ENCODE data around the gene STX5.
A peak's percentile ranks its signal among the peaks of the same experiment; 100 is the strongest.

STX5 gene

DNA sequence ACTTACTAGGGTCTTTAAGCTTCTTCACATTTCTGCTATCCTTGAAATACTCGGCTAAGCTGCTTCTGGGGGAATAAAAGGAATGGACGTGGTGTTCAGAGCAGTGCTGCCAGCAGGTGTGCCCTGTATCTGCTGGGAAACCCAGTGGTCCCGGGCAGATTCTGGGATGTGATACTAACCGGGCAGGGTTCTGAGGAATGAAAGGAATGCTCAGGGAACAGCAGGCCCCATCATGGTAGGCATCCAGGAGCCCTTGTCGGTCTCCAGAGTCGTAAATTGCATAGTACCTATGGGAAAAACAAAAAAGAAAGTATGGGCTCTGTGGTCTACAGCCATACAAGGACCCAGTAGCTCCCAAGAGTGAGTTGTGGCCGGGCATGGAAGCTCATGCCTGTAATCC is 35.6 kb downstream of the STX5 start:
- H3K36me3 ChIP-seq (ENCODE audit: insufficient read depth, low read length): peaks cover 80% of the 10 kb centered on the region

DNA sequence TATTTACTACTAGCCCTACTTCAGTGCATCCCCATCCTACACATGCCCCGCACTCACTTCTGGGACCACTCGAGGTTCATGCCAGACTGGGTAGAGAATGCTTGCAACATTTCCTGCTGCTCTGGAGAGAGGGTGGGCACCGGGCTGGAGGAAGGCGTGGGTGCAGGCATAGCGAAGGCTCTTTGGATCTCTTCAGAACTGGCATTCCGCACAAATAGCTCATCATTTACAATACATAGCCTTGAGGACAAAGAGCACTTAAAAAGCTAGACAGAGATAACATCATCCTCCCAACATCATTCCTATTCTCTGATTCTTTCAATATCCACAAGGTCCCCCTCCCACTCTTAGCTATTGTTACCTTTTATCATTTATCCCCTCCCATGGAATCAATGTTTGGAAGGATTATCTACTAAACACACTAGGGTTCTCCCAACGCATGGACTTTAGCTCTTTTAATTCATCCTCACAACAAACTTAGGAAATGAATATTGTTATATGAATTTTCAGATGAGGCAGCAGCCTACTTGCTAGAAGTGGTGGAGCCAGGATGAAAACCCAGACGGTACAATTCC is 37.6 kb downstream of the STX5 start:
- no peak for DNase-seq (ENCODE audit: low read depth, low spot score)
- H3K27ac ChIP-seq: no peak overlapping the region

More for the DNA sequence above, 35.6 kb downstream of the STX5 start:
- H3K4me3 ChIP-seq: no peak overlapping the region
- no peak overlapping the region for H3K9ac ChIP-seq (ENCODE audit: insufficient read length)
- H3K27ac ChIP-seq: no peak overlapping the region
- no peaks in the 10 kb centered on the region for H3K9me3 ChIP-seq (ENCODE audit: low read depth, low read length)
- DNase-seq (ENCODE audit: low read depth, low spot score): no peak
- TF ChIP-seq FOXP2 (optimal IDR thresholded peaks at IDR 0.05; ENCODE audit: control extremely low read depth, extremely low read length, insufficient read depth): no peak
- no peak for TF ChIP-seq POLR2AphosphoS5 (IDR thresholded peaks at IDR 0.05; ENCODE audit: borderline replicate concordance, low read depth, low read length)
- TF ChIP-seq EZH2 (IDR thresholded peaks at IDR 0.05): no peak

DNA sequence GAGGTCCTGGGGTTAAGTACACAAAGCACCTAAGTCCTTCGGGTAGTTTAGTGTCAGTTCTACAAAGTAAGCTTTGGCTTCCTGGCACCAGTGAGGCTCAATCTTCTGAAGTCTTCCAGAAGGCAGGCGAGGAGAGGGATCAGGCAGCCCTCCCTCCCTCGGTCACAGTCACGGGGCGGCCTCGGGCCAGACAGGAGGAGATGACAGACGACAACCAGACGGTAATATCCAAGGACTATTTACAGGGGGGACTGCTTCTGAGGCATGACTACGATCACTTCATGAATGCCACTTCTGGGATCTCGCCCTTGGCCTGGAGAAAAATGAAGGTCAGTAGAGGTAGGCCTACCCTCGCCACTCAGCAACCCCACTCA is 39.7 kb downstream of the STX5 start:
- Histone ChIP-seq H3K9ac (ENCODE audit: insufficient read length) (peak overlapping the region; percentile 24), H3K27ac (peak overlapping the region; percentile 87), H3K9me3 (ENCODE audit: low read depth, low read length) (no peaks in the 10 kb centered on the region), H3K4me3 (peak overlapping the region; percentile 84), H3K36me3 (ENCODE audit: insufficient read depth, low read length) (peaks cover 64% of the 10 kb centered on the region)
- no peak for DNase-seq (ENCODE audit: low read depth, low spot score)
- TF ChIP-seq POLR2AphosphoS5 (IDR thresholded peaks at IDR 0.05; ENCODE audit: borderline replicate concordance, low read depth, low read length) (no peak), FOXP2 (optimal IDR thresholded peaks at IDR 0.05; ENCODE audit: control extremely low read depth, extremely low read length, insufficient read depth) (no peak), EZH2 (IDR thresholded peaks at IDR 0.05) (no peak)

More for the DNA sequence above, 37.6 kb downstream of the STX5 start:
- no peak overlapping the region for H3K4me3 ChIP-seq
- TF ChIP-seq EZH2 (IDR thresholded peaks at IDR 0.05) (no peak), POLR2AphosphoS5 (IDR thresholded peaks at IDR 0.05; ENCODE audit: borderline replicate concordance, low read depth, low read length) (no peak), FOXP2 (optimal IDR thresholded peaks at IDR 0.05; ENCODE audit: control extremely low read depth, extremely low read length, insufficient read depth) (no peak)
- no peaks in the 10 kb centered on the region for H3K9me3 ChIP-seq (ENCODE audit: low read depth, low read length)
- no peak overlapping the region for H3K9ac ChIP-seq (ENCODE audit: insufficient read length)
- H3K36me3 ChIP-seq (ENCODE audit: insufficient read depth, low read length): peaks cover 79% of the 10 kb centered on the region

DNA sequence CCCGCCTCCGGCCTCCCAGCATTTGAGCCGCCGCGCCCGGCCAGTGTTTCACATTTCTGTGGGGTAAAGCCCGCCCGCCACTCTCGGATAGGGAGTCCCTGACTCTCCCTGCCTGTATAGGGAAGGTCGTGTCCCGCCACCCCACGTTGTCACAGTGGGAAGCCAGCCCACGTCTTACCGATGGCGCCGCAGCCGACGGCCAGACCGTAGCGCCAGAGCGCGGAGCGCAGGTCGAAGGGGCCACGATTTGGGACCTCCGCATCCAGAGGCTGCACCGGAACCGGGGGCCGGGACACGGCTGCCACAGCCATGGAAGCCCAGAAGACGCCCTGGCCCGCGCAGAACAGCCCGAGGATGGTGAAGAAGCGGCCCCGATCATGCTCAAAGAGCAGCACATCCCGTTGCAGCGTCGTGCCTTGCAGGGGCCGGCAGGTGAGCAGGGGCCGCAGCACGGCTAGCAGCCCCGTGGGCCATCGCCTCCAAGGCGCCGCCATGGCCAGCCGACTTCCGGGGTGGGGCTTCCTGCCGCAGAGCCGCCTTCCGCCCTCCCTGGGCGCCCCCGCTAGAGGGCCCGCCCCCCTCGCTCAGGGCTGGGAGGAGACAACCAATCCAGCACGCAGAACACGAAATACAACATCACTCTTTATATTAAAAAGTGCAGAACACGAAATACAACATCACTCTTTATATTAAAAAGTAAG is 40.2 kb downstream of the STX5 start, which contains the start of gene TMEM223:
Gene TMEM223, minus strand, starts transcription at position 506 of the 701 bp plus-strand sequence. Its CDS starts 12 bp downstream, at position 494.
- H3K9me3 ChIP-seq (ENCODE audit: low read depth, low read length): no peaks in the 10 kb centered on the region
- H3K27ac ChIP-seq: peak within 1 kb of the TSS; percentile 87
- TF ChIP-seq POLR2AphosphoS5 (IDR thresholded peaks at IDR 0.05; ENCODE audit: borderline replicate concordance, low read depth, low read length): peak; percentile 96
- no peak for TF ChIP-seq EZH2 (IDR thresholded peaks at IDR 0.05)
- no peak for TF ChIP-seq FOXP2 (optimal IDR thresholded peaks at IDR 0.05; ENCODE audit: control extremely low read depth, extremely low read length, insufficient read depth)
- H3K4me3 ChIP-seq: peak within 1 kb of the TSS; percentile 84
- H3K9ac ChIP-seq (ENCODE audit: insufficient read length): peak within 1 kb of the TSS; percentile 91
- H3K36me3 ChIP-seq (ENCODE audit: insufficient read depth, low read length): peaks cover 59% of the 10 kb centered on the region
- DNase-seq (ENCODE audit: low read depth, low spot score): no peak

DNA sequence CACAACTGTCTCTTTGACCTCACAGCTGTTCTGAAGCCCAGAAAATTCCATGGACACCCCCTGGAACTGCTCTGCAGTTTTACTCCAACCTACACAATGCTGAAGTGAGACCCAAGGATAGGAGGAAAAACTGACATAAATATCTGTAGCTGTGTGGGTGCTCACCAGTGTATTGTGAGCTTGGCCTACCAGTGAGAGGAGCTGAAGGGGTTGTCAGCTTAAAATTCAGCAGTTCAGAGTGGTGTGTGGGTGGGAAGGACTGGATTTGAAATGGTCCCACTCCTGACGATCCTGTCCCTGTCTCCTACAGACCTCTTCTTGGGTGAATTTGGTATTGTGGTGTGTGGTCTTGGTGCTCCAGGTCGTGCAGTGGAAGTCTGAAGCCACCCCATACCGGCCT is 42.3 kb downstream of the STX5 start:
- DNase-seq (ENCODE audit: low read depth, low spot score): no peak
- no peak overlapping the region for H3K4me3 ChIP-seq
- no peak overlapping the region for H3K9ac ChIP-seq (ENCODE audit: insufficient read length)
- no peak for TF ChIP-seq POLR2AphosphoS5 (IDR thresholded peaks at IDR 0.05; ENCODE audit: borderline replicate concordance, low read depth, low read length)
- no peak for TF ChIP-seq FOXP2 (optimal IDR thresholded peaks at IDR 0.05; ENCODE audit: control extremely low read depth, extremely low read length, insufficient read depth)
- no peak for TF ChIP-seq EZH2 (IDR thresholded peaks at IDR 0.05)
- peak overlapping the region; percentile 40; the same call in 1 of the 2 replicates for H3K27ac ChIP-seq
- H3K36me3 ChIP-seq (ENCODE audit: insufficient read depth, low read length): peaks cover 47% of the 10 kb centered on the region
- H3K9me3 ChIP-seq (ENCODE audit: low read depth, low read length): no peaks in the 10 kb centered on the region

DNA sequence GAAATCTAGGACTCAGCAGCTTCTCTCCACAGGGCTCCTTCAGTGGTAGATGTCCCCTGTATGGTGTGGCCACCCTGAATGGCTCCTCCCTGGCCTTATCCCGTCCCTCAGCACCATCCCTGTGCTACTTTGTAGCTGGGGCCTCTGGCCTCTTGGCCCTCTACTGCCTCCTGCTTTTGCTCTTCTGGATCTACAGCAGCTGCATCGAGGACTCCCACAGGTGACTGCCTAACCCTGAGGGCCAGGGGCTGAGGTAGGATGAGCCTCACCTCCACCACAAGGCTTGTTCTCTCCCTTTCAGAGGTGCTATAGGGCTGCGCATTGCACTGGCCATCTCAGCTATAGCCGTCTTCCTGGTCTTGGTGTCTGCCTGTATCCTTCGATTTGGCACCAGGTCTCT is 42.9 kb downstream of the STX5 start:
- TF ChIP-seq EZH2 (IDR thresholded peaks at IDR 0.05) (no peak), POLR2AphosphoS5 (IDR thresholded peaks at IDR 0.05; ENCODE audit: borderline replicate concordance, low read depth, low read length) (no peak), FOXP2 (optimal IDR thresholded peaks at IDR 0.05; ENCODE audit: control extremely low read depth, extremely low read length, insufficient read depth) (no peak)
- no peak overlapping the region for H3K9ac ChIP-seq (ENCODE audit: insufficient read length)
- no peaks in the 10 kb centered on the region for H3K9me3 ChIP-seq (ENCODE audit: low read depth, low read length)
- DNase-seq (ENCODE audit: low read depth, low spot score): no peak
- no peak overlapping the region for H3K4me3 ChIP-seq
- peaks cover 41% of the 10 kb centered on the region for H3K36me3 ChIP-seq (ENCODE audit: insufficient read depth, low read length)
- H3K27ac ChIP-seq: peak overlapping the region; percentile 51; the same call in 1 of the 2 replicates

DNA sequence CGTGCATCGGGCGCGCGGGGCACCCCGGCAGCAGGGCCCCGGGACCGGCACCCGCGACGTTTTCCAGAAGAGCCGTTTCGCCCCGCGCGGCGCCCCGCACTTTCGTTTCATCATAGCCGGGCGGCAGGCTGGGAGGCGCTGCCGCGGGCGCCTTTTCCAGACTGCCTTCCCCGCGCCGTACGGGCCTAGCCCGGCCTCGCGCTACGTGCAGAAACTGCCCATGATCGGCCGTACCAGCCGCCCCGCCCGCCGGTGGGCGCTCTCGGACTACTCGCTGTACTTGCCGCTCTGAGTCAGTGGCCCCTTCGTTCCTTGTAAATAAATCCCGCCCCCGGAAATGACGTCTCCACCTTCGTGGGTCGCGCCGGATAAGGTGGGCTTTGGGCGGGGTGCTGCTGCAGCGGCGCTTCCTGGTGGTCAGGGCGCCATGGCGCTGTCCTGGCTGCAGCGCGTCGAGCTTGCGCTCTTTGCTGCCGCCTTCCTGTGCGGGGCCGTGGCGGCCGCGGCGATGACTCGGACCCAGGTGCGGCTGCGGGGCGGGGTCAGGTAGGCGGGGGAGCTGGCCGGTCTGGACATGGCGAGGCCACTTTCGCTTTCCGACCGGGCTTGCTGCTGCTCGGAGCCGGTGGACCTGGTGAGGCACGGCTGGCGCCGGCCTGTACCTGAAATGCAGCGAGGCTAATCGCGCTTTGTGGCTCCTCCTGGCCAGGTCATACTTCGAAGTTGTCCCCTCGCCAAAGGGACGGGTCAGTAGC is 44.7 kb downstream of the STX5 start, which contains the start of gene TMEM179B:
Gene TMEM179B, plus strand, starts transcription at position 398 of the 755 bp plus-strand sequence. Its CDS starts 30 bp downstream, at position 428.
- TF ChIP-seq FOXP2 (optimal IDR thresholded peaks at IDR 0.05; ENCODE audit: control extremely low read depth, extremely low read length, insufficient read depth): no peak
- TF ChIP-seq POLR2AphosphoS5 (IDR thresholded peaks at IDR 0.05; ENCODE audit: borderline replicate concordance, low read depth, low read length): peak; percentile 99

More for the DNA sequence above, 44.7 kb downstream of the STX5 start, which contains the start of gene TMEM179B:
- Histone ChIP-seq H3K9ac (ENCODE audit: insufficient read length) (peak within 1 kb of the TSS; percentile 92), H3K27ac (peak within 1 kb of the TSS; percentile 89), H3K9me3 (ENCODE audit: low read depth, low read length) (no peaks in the 10 kb centered on the region), H3K4me3 (peak within 1 kb of the TSS; percentile 85), H3K36me3 (ENCODE audit: insufficient read depth, low read length) (peaks cover 32% of the 10 kb centered on the region)
- DNase-seq (ENCODE audit: low read depth, low spot score): peak; percentile 88
